ENCODE data around the gene PHF21B. TPM values are rescaled to one million over a fixed set of nuclear protein-coding genes. Genes with fewer than 3 reads are reported as not detected.

The PHF21B gene
- total and polyA plus RNA-seq, 7 donors, result 0.13 to 0.66 (median 0.28) TPM; not detected in 4

DNA sequence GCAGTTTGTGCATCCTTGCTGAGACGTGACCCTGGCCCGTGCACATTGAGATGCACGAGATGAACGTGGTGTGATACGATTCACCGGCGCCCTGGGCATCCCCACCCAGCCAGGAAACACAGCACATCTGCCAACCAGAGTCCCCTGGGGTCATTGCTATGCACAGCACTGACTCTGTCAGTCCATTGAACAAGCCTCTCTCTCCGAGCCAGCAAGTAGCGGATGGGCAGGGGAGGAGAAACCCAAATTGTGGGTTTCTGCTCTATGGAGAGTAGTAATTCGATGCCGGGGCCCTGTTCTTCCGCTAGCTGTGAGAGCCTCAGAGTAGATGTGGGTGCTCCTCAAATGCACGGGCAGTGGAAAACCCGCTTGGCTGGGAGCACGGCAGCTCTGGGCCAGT is 172.3 kb downstream of the PHF21B start:
- DNase-seq, result no peak
- H3K4me1 ChIP-seq, result no peaks in the 10 kb centered on the region
- WGBS, 2 donors, result 79 to 92% methylated on average over 15 of the region's 15 CpGs
- H3K9me3 ChIP-seq, result peaks cover 0 to 11% (median 4%) of the 10 kb centered on the region in 4 donors
- peaks cover 0 to 10% (median 0%) of the 10 kb centered on the region in 3 donors for H3K27me3 ChIP-seq
- no peak overlapping the region for H3K4me3 ChIP-seq
- no peaks in the 10 kb centered on the region for H3K36me3 ChIP-seq
- TF ChIP-seq, protein P1, sequence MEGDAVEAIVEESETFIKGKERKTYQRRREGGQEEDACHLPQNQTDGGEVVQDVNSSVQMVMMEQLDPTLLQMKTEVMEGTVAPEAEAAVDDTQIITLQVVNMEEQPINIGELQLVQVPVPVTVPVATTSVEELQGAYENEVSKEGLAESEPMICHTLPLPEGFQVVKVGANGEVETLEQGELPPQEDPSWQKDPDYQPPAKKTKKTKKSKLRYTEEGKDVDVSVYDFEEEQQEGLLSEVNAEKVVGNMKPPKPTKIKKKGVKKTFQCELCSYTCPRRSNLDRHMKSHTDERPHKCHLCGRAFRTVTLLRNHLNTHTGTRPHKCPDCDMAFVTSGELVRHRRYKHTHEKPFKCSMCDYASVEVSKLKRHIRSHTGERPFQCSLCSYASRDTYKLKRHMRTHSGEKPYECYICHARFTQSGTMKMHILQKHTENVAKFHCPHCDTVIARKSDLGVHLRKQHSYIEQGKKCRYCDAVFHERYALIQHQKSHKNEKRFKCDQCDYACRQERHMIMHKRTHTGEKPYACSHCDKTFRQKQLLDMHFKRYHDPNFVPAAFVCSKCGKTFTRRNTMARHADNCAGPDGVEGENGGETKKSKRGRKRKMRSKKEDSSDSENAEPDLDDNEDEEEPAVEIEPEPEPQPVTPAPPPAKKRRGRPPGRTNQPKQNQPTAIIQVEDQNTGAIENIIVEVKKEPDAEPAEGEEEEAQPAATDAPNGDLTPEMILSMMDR (IDR thresholded peaks at IDR 0.05), result no peak
- no peak for TF ChIP-seq EP300 (IDR thresholded peaks at IDR 0.05)
- intact Hi-C loops (cut with DNase I), result no loop called here
- H3K27ac ChIP-seq, result no peak overlapping the region

DNA sequence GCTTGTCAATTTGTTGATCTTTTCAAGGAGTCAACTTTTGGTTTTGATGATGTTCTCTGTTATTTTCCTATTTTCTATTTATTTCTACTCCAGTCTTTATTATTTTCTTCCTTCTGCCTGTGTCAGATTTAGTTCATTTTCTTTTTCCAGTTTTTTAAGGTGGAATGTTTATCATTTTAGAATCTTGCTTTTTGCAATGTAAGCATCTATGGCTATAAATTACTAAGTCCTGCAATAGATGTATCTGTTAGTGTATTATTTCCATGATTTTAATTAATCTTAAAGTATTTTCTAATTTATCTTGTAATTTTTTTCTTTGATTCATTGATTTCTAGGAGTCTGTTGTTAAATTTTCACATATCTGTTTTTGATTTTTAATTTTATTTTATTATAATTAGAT is 175.7 kb downstream of the PHF21B start:
- peaks cover 0 to 11% (median 4%) of the 10 kb centered on the region in 4 donors for H3K9me3 ChIP-seq
- TF ChIP-seq EP300 (IDR thresholded peaks at IDR 0.05) (no peak), POLR2AphosphoS5 (IDR thresholded peaks at IDR 0.05) (no peak), POLR2A (IDR thresholded peaks at IDR 0.05) (no peak)
- TF ChIP-seq, protein P1 (IDR thresholded peaks at IDR 0.05), result no peak
- H3K27me3 ChIP-seq, result peaks cover 0 to 4% (median 0%) of the 10 kb centered on the region in 3 donors
- intact Hi-C loops (cut with DNase I), result no loop called here
- H3K36me3 ChIP-seq, result no peaks in the 10 kb centered on the region
- no peak overlapping the region for H3K27ac ChIP-seq
- no peak overlapping the region for H3K4me3 ChIP-seq
- H3K4me1 ChIP-seq, result no peaks in the 10 kb centered on the region
- DNase-seq, result no peak

DNA sequence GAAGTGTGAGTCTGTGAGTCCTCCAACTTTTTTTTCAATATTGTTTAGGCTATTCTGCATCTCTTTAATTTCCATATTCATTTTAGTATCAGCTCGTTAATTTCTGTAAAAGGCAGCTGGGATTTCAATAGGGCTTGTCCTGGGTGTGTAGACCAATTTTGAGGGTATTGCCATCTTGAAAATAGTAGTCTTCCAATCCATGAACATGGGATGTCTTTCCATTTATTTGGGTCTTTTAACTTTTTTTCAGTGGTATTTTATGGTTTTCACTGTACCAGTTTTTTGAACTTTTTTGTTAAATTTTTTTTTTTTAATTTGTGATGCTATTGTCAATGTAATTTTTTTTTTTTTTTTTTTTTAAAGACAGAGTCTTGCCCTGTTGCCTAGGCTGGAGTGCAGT is 177.9 kb downstream of the PHF21B start:
- H3K9me3 ChIP-seq, result peaks cover 0 to 11% (median 4%) of the 10 kb centered on the region in 4 donors
- no peaks in the 10 kb centered on the region for H3K4me1 ChIP-seq
- intact Hi-C loops (cut with DNase I), result no loop called here
- H3K27ac ChIP-seq, result no peak overlapping the region
- no peak overlapping the region for H3K4me3 ChIP-seq
- H3K36me3 ChIP-seq, result no peaks in the 10 kb centered on the region
- no peaks in the 10 kb centered on the region for H3K27me3 ChIP-seq
- no peak for DNase-seq
- WGBS, 2 donors, result 79 to 93% methylated on average over 1 of the region's 1 CpG
- TF ChIP-seq, protein P1 (IDR thresholded peaks at IDR 0.05), result no peak
- TF ChIP-seq POLR2A (IDR thresholded peaks at IDR 0.05) (no peak), EP300 (IDR thresholded peaks at IDR 0.05) (no peak), POLR2AphosphoS5 (IDR thresholded peaks at IDR 0.05) (no peak)

Other genes starting within 250 kb of the PHF21B start
- gene NUP50, start 153.9 kb upstream of the PHF21B start, total RNA-seq, result 10 to 100 TPM; 23.2 to 28.5 (median 26.8) TPM
- 10 to 100 TPM; 10.8 to 27.8 (median 22.2) TPM for gene NUP50, start 153.9 kb upstream of the PHF21B start, polyA plus RNA-seq
- gene KIAA0930, start 230.9 kb upstream of the PHF21B start, total RNA-seq, result 10 to 100 TPM; 25.7 to 56.5 (median 30.7) TPM
- 10 to 100 TPM; 14.4 to 34.1 (median 26.4) TPM for gene KIAA0930, start 230.9 kb upstream of the PHF21B start, polyA plus RNA-seq

Data from sigmoid colon (tissue), 7 donors.